SW480 (cell line): ENCODE data around the gene LAPTM5.

ENCODE experiments used
- DNase-seq: peaks from one replicate; pipeline ENCODE4 v3.0.0-alpha.2; 2016; ENCODE audit warnings: low spot score

LAPTM5 gene

GRCh38 chr1:30787266-30787665 is 29.7 kb upstream of the LAPTM5 start:
- DNase-seq = no peak

GRCh38 chr1:30786264-30786991 is 28.9 kb upstream of the LAPTM5 start:
- DNase-seq = peak; percentile 93

GRCh38 chr1:30785714-30786113 is 28.1 kb upstream of the LAPTM5 start:
- DNase-seq = peak; percentile 14

- no peak for DNase-seq
Observed at GRCh38 chr1:30785181-30785580, 27.6 kb upstream of the LAPTM5 start.

- peak; percentile 16 for DNase-seq
Observed at GRCh38 chr1:30783256-30783915, 25.8 kb upstream of the LAPTM5 start.

GRCh38 chr1:30782361-30783255 is 25.0 kb upstream of the LAPTM5 start:
- DNase-seq = peak; percentile 54

GRCh38 chr1:30781906-30782305 is 24.3 kb upstream of the LAPTM5 start:
- no peak for DNase-seq

- DNase-seq = no peak
Observed at GRCh38 chr1:30780409-30780808, 22.8 kb upstream of the LAPTM5 start.

- DNase-seq = peak; percentile 74
Observed at GRCh38 chr1:30779294-30780071, 21.9 kb upstream of the LAPTM5 start.

- no peak for DNase-seq
Observed at GRCh38 chr1:30778979-30779293, 21.4 kb upstream of the LAPTM5 start.

GRCh38 chr1:30778154-30778978 is 20.8 kb upstream of the LAPTM5 start:
- peak; percentile 57 for DNase-seq

GRCh38 chr1:30777904-30778153 is 20.3 kb upstream of the LAPTM5 start:
- no peak for DNase-seq

- no peak for DNase-seq
Observed at GRCh38 chr1:30777060-30777903, 19.7 kb upstream of the LAPTM5 start.

GRCh38 chr1:30776097-30777059 is 18.8 kb upstream of the LAPTM5 start:
- DNase-seq = no peak

- DNase-seq = no peak
Observed at GRCh38 chr1:30775433-30775975, 17.9 kb upstream of the LAPTM5 start.

- DNase-seq = no peak
Observed at GRCh38 chr1:30774550-30775432, 17.2 kb upstream of the LAPTM5 start.

- DNase-seq = no peak
Observed at GRCh38 chr1:30773722-30774358, 16.3 kb upstream of the LAPTM5 start.

- no peak for DNase-seq
Observed at GRCh38 chr1:30771005-30771404, 13.4 kb upstream of the LAPTM5 start.
